NCI-H526 (cell line): ENCODE measurements around the gene ARIH2.
A peak's percentile ranks its signal among the peaks of the same experiment; 100 is the strongest.

ENCODE experiments used
- DNase-seq, 2 experiments: peaks; one replicate each; lab custom pipeline; 2025; lab: John Stamatoyannopoulos, UW

The ARIH2 gene

GRCh38 chr3:49019941-49020329 lies 101.3 kb downstream of the ARIH2 start:
- DNase-seq: peak in 1 of 2 experiments; percentile 47

- DNase-seq: peak; percentile 48 to 71
Measured at GRCh38 chr3:49020330-49021212, 101.9 kb downstream of the ARIH2 start.

- peak; percentile 96 to 100 for DNase-seq
Measured at GRCh38 chr3:49021213-49021812, 102.7 kb downstream of the ARIH2 start.

GRCh38 chr3:49021813-49022687 lies 103.4 kb downstream of the ARIH2 start, which contains the start of gene NDUFAF3:
Gene NDUFAF3, plus strand, starts transcription at chr3:49022121. Its CDS starts 24 bp downstream, at chr3:49022145.
- peak; percentile 96 to 100 for DNase-seq

DNA sequence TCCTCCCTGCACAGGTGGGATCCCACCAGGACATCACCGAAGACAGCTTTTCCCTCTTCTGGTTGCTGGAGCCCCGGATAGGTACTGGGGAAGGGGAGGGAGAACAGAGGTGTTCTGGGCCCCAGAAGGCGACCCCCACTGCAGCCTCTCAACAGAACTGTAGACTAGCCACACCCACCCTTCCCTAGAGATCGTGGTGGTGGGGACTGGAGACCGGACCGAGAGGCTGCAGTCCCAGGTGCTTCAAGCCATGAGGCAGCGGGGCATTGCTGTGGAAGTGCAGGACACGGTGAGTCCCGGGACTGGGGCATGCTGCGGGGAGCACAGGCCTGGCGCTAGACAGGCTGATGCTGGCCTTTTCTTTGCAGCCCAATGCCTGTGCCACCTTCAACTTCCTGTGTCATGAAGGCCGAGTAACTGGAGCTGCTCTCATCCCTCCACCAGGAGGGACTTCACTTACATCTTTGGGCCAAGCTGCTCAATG lies 104.1 kb downstream of the ARIH2 start:
- DNase-seq: peak in 1 of 2 experiments; percentile 27

DNA sequence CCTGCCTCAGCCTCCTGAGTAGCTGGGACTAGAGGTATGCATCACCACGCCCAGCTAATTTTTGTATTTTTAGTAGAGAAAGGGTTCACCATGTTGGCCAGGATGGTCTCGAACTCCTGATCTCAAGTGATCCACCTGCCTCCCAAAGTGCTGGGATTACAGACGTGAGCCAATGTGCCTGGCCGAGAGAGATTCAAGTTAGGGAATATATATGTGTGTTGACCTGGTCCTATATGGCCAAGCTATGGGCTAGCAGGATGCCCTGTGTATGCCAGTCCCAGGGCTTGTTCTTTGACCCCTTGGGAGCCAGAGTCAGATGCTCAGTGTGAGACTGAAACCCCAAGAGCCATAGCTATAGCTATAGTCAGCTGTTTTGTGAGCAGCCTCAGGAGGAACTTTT lies 105.1 kb downstream of the ARIH2 start:
- DNase-seq: no peak

DNA sequence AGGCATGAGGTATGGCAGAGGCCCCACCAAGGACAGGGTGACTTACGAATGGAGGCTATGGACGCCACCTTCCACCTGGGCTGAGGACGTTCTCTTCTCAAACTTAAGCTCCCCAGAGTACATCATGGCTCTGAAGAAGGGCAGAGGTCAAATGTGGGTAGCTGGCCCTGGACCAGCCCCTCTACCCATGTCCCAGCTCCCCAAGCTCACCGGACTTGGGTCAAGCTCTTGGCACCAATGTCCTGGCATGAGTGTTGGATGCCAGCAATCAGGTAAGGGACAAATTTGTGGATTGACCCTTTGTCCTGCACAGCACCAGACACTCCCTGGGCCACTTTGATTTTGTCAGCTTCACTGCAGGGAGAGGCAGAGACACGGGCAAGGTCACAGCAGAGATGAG lies 105.8 kb downstream of the ARIH2 start:
- DNase-seq: no peak

- no peak for DNase-seq
Measured at GRCh38 chr3:49025005-49025792, 106.6 kb downstream of the ARIH2 start.

DNA sequence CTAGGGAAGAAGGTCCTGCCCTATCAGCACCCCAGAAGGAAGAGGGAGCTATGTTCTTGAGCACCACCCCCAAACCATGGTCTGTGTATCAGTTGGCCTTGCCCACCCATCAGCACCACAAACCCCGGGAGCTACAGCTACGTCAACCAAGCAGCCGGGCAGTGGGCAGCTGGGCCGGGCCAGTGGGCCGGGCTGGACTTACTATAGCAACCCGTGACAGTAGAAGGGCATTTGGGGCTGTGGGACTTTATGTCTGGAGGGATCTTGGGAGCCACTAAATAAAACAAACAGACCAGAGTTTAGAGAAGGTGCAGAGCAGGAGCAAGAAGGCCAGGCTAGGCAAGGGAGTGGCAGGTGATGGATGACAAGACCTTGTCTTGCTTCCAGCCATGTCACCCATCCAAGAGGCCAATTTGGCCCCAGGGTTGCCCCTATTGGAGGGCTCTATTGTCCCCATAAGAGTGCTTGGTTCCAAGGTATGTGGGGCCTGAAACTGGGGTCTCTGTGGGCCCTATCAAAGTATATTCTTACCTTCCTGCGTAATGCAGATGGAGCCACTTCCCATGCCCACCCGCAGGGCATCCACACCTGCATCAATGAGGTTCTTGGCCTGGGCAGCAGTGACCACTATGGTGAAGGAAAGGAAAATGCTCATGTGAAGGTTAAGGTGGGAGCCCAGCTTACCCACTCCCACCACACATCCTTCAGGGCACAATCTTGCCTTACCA lies 107.3 kb downstream of the ARIH2 start:
- no peak for DNase-seq

- no peak for DNase-seq
Measured at GRCh38 chr3:49026536-49026935, 107.9 kb downstream of the ARIH2 start.

GRCh38 chr3:49027634-49028033 lies 109.0 kb downstream of the ARIH2 start:
- DNase-seq: no peak

GRCh38 chr3:49028298-49028672 lies 109.6 kb downstream of the ARIH2 start:
- no peak for DNase-seq

DNA sequence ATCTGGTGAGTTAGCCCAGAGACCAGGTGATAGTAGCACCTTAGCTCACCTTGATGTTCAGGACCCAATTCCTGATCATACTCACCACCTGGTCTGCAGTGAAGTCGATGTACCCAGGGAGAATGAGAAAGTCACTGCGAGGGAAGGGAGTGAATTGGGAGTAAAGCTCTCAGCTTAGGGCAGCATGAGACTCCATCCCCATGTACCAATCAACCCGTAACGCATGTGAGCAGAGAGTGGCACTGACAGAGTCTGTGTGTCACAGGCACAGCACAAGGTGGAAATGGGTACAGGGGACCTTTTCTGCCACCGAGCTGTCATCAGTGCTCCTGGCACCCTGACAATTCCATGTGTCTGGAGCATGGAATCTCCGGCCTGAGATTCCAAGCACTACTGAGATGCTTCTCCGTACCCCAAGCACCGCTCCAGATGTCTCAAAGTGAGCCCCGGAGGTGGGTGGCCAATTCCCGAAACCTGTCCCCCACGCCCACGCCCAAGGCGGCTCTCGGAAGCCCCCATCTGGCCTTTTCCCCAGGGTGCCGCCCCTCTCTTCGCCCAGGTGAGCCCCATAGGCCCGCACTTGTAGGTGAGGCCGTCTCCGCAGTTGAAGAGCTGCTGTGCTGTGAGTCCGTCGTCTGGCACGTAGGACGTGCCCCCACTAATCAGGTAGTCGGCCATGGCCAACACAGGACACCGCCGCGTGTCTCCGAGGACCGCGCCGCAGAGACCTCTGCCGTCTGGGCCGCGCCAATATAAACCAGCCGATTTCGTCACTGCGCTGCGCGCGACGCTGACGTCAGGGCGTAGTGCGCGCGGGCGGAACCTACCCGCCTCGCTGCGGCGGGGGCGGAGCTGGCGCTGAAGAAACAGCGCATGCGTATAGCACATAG lies 110.3 kb downstream of the ARIH2 start, which contains the start of gene IMPDH2:
IMPDH2 (minus strand) TSS at position 726 of the 890 bp plus-strand sequence; CDS start at position 678, 48 bp downstream.
- peak; percentile 75 to 96 for DNase-seq

GRCh38 chr3:49029563-49029884 lies 110.9 kb downstream of the ARIH2 start:
- no peak for DNase-seq

GRCh38 chr3:49030321-49030720 lies 111.7 kb downstream of the ARIH2 start:
- no peak for DNase-seq

DNA sequence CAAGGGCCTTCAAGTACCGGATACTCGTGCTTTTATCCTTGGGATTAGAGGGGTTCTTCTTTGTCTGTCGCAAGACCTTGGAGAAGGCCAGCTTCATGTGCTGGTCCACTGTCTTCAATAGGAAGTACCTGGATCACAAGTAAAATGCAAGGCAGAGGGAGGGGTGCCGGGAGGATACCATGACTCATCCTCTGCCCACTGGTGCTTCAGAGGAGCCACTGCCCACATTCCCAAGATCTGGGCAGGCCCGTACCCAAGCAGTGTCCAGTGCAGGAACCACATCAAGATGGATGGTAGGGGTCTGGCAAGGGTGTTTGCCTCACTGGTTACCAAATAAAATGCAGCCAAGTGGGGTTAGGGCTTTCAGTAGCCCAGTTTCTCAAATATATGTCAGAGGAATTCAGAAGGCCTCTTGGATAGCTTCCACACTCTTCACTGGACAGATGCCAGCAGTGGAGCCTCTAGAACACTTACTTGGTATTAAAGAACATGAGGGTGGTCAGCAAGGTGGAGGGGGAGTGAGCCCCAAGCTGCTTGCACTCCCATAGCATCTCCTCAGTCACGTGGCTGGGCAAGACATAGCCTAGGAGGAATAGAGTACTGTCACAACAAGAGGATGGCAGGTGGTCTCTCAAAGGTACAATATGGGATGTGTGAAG lies 114.1 kb downstream of the ARIH2 start:
- no peak for DNase-seq

GRCh38 chr3:49034650-49035049 lies 116.0 kb downstream of the ARIH2 start:
- DNase-seq: no peak

DNA sequence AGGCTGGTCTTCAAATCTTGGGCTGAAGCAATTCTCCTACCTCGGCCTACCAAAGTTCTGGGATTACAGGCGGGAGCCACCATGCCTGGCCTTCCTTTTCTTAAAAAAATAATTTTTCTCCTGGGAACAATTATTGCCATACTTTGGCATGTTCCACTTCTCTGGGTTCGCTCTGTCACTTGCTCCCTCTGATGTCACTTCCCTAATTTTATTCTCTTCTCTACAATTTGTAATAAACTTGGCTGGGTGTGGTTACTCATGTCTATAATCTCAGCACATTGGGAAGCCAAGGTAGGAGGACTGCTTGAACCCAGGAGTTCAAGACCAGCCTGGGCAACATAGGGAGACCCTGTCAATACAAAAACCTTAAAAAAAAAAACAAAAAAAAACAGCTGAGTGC lies 116.6 kb downstream of the ARIH2 start:
- DNase-seq: no peak
